Activated CD4-positive, alpha-beta T cell treated with anti-CD3 and anti-CD28 coated beads for 36 hours (primary cell): ENCODE data around the gene CAPZA1. TPM values are rescaled to one million over a fixed set of nuclear protein-coding genes. Genes with fewer than 3 reads are reported as not detected.

Experiments used
- ATAC-seq: fragments of 200-7000 bp; cut with Tn5 transposase; one replicate; pipeline ENCODE4 v1.10.0; 2021; ENCODE audit warnings: mild to moderate bottlenecking, moderate library complexity
- CTCF ChIA-PET: fragments of 350-600 bp; sonication (Branson Sonifier 250); formaldehyde crosslinking; loops from one replicate; lab custom pipeline; 2021; ENCODE audit warnings: antibody characterized with exemption; lab: Charles Lee
- POLR2A ChIA-PET: fragments of 350-600 bp; sonication (Branson Sonifier 250); formaldehyde crosslinking; loops from one replicate; lab custom pipeline; 2021; ENCODE audit warnings: antibody characterized with exemption, inconsistent platforms; lab: Charles Lee
- DNase-seq: peaks from one replicate; pipeline ENCODE4 v3.0.0-alpha.2; 2020
- H3K27ac Mint-ChIP-seq: one replicate; pipeline ENCODE4 v1.8.0; 2021; ENCODE audit warnings: mixed read lengths
- H3K27me3 Mint-ChIP-seq: one replicate; pipeline ENCODE4 v1.8.0; 2021; ENCODE audit warnings: mixed read lengths
- H3K36me3 Mint-ChIP-seq: one replicate; pipeline ENCODE4 v1.8.0; 2021; ENCODE audit warnings: low read depth, mixed read lengths
- H3K4me1 Mint-ChIP-seq: one replicate; pipeline ENCODE4 v1.8.0; 2021; ENCODE audit warnings: mixed read lengths
- H3K4me3 Mint-ChIP-seq: one replicate; pipeline ENCODE4 v1.8.0; 2021; ENCODE audit warnings: mild to moderate bottlenecking, moderate library complexity, mixed read lengths
- H3K9me3 Mint-ChIP-seq: one replicate; pipeline ENCODE4 v1.8.0; 2021; ENCODE audit warnings: low read depth, mixed read lengths
- intact Hi-C, 2 experiments: fragments of 100-400 bp; cut with DNase I in 1 of 2; cut with micrococcal nuclease in 1 of 2; formaldehyde crosslinking; loops; one replicate each; pipeline versions ENCODE4 v1.14.2 to v1.15.1; 2022 to 2024; cut with DNase I, micrococcal nuclease
- total RNA-seq, 2 experiments: library from RNA; stranded (reverse); gene quantifications; one replicate each; pipeline ENCODE4 v1.2.3, GENCODE V29; 2021

The CAPZA1 gene
- total RNA-seq, 2 experiments from 2014 or later = 251 to 302 TPM

GRCh38 chr1:112714313-112715263 is 95.0 kb downstream of the CAPZA1 start:
- Mint-ChIP-seq H3K36me3 (no peaks in the 10 kb centered on the region), H3K27ac (no peak overlapping the region), H3K4me3 (peak overlapping the region; percentile 69), H3K27me3 (peaks cover 18% of the 10 kb centered on the region), H3K9me3 (no peaks in the 10 kb centered on the region), H3K4me1 (peaks cover 17% of the 10 kb centered on the region)
- DNase-seq = peak; percentile 36
- intact Hi-C loops = loop anchor here (1.0 to 10.0 kb wide), 13 partner anchors 40 to 1191 kb away; partner anchors contain the start of genes LRIG2 (in 2 of the 2), SLC16A1 (in 2 of the 2), CAPZA1 (in 1 of the 2) and DCLRE1B (in 1 of the 2)
- ATAC-seq = no peak
- POLR2A ChIA-PET = interaction anchor here (1.0 kb wide), 1 partner anchor 10 kb away, joined by 4 read pairs; no protein-coding TSS in a partner anchor
- CTCF ChIA-PET = interaction anchor here (0.6 to 9.6 kb wide), 25 partner anchors 11 to 1071 kb away, joined by 3 to 157 read pairs (median 4); partner anchors contain the start of genes CTTNBP2NL, LRIG2 and WNT2B

GRCh38 chr1:112715264-112716053 is 95.8 kb downstream of the CAPZA1 start, which contains the start of gene PPM1J:
TSS of gene PPM1J (minus strand) at chr1:112715332. CDS start at chr1:112715301, 31 bp downstream.
- ChIA-PET POLR2A (interaction anchor here (0.6 kb wide), 2 partner anchors 25 to 93 kb away, joined by 3 read pairs; no protein-coding TSS in a partner anchor), CTCF (interaction anchor here (0.6 to 9.6 kb wide), 40 partner anchors 12 to 1154 kb away, joined by 3 to 157 read pairs (median 4); partner anchors contain the start of genes CTTNBP2NL, LRIG2, MOV10 and WNT2B)
- ATAC-seq = peak; percentile 84
- H3K4me1 Mint-ChIP-seq = peaks cover 14% of the 10 kb centered on the region
- H3K27ac Mint-ChIP-seq = no peak within 1 kb of the TSS
- H3K4me3 Mint-ChIP-seq = peak within 1 kb of the TSS; percentile 74
- no peaks in the 10 kb centered on the region for H3K9me3 Mint-ChIP-seq
- H3K36me3 Mint-ChIP-seq = no peaks in the 10 kb centered on the region
- intact Hi-C loops = loop anchor here (1.0 to 10.0 kb wide), 18 partner anchors 41 to 1190 kb away; partner anchors contain the start of genes LRIG2 (in 2 of the 2), SLC16A1 (in 2 of the 2), CAPZA1 (in 1 of the 2) and DCLRE1B (in 1 of the 2)
- peak; percentile 97 for DNase-seq
- H3K27me3 Mint-ChIP-seq = peaks cover 18% of the 10 kb centered on the region

- peak; percentile 89 for DNase-seq
- peaks cover 18% of the 10 kb centered on the region for H3K27me3 Mint-ChIP-seq
- peaks cover 14% of the 10 kb centered on the region for H3K4me1 Mint-ChIP-seq
- ChIA-PET POLR2A (interaction anchor here (0.6 kb wide), 1 partner anchor 94 kb away, joined by 3 read pairs; no protein-coding TSS in a partner anchor), CTCF (interaction anchor here (0.6 to 9.6 kb wide), 38 partner anchors 13 to 1193 kb away, joined by 3 to 157 read pairs (median 4); partner anchors contain the start of genes CTTNBP2NL, LRIG2 and MOV10)
- no peak overlapping the region for H3K27ac Mint-ChIP-seq
- peak overlapping the region; percentile 74 for H3K4me3 Mint-ChIP-seq
- intact Hi-C loops = loop anchor here (1.0 to 10.0 kb wide), 10 partner anchors 88 to 1096 kb away; partner anchors contain the start of genes RSBN1 (in 1 of the 2) and SLC16A1 (in 1 of the 2)
- no peaks in the 10 kb centered on the region for H3K36me3 Mint-ChIP-seq
- ATAC-seq = peak; percentile 56
- H3K9me3 Mint-ChIP-seq = no peaks in the 10 kb centered on the region
These were observed 96.6 kb downstream of the CAPZA1 start for GRCh38 chr1:112716133-112716720.

- POLR2A ChIA-PET = no interaction called here
- no peaks in the 10 kb centered on the region for H3K9me3 Mint-ChIP-seq
These were observed 97.7 kb downstream of the CAPZA1 start for GRCh38 chr1:112717263-112717873.

GRCh38 chr1:112718691-112719418 is 99.2 kb downstream of the CAPZA1 start:
- Mint-ChIP-seq H3K4me1 (peaks cover 27% of the 10 kb centered on the region), H3K36me3 (no peaks in the 10 kb centered on the region), H3K9me3 (no peaks in the 10 kb centered on the region), H3K27ac (peak overlapping the region; percentile 34), H3K4me3 (no peak overlapping the region), H3K27me3 (peaks cover 13% of the 10 kb centered on the region)
- ChIA-PET POLR2A (no interaction called here), CTCF (interaction anchor here (0.5 to 9.6 kb wide), 17 partner anchors 8 to 356 kb away, joined by 3 to 157 read pairs (median 3); partner anchors contain the start of genes LRIG2 and RHOC)
- ATAC-seq (peak; percentile 38), DNase-seq (peak; percentile 88)
- intact Hi-C loops = loop anchor here (2.0 to 10.0 kb wide), 6 partner anchors 163 to 1093 kb away; partner anchors contain the start of genes RSBN1 (in 1 of the 2) and SLC16A1 (in 1 of the 2)

More at GRCh38 chr1:112717263-112717873, 97.7 kb downstream of the CAPZA1 start:
- intact Hi-C loops = loop anchor here (2.0 to 10.0 kb wide), 7 partner anchors 163 to 1095 kb away; partner anchors contain the start of genes RSBN1 (in 1 of the 2) and SLC16A1 (in 1 of the 2)
- DNase-seq (no peak), ATAC-seq (no peak)
- CTCF ChIA-PET = interaction anchor here (0.6 to 9.6 kb wide), 18 partner anchors 9 to 1192 kb away, joined by 3 to 157 read pairs (median 4); partner anchors contain the start of gene LRIG2
- no peak overlapping the region for H3K4me3 Mint-ChIP-seq
- no peaks in the 10 kb centered on the region for H3K36me3 Mint-ChIP-seq
- H3K27me3 Mint-ChIP-seq = peaks cover 18% of the 10 kb centered on the region
- H3K4me1 Mint-ChIP-seq = peaks cover 17% of the 10 kb centered on the region
- H3K27ac Mint-ChIP-seq = no peak overlapping the region

GRCh38 chr1:112719706-112720105 is 100.1 kb downstream of the CAPZA1 start:
- POLR2A ChIA-PET = interaction anchor here (0.5 to 0.6 kb wide), 2 partner anchors 184 to 677 kb away, joined by 3 read pairs; no protein-coding TSS in a partner anchor

GRCh38 chr1:112720800-112721199 is 101.2 kb downstream of the CAPZA1 start:
- POLR2A ChIA-PET = no interaction called here
- CTCF ChIA-PET = interaction anchor here (1.0 to 9.6 kb wide), 10 partner anchors 9 to 352 kb away, joined by 3 to 157 read pairs (median 4); partner anchors contain the start of gene LRIG2
- intact Hi-C loops = no loop called here
- Mint-ChIP-seq H3K36me3 (no peaks in the 10 kb centered on the region), H3K4me3 (no peak overlapping the region), H3K27me3 (peaks cover 8% of the 10 kb centered on the region), H3K9me3 (no peaks in the 10 kb centered on the region), H3K27ac (no peak overlapping the region), H3K4me1 (peaks cover 20% of the 10 kb centered on the region)
- ATAC-seq (no peak), DNase-seq (no peak)

More at GRCh38 chr1:112719706-112720105, 100.1 kb downstream of the CAPZA1 start:
- H3K27me3 Mint-ChIP-seq = peaks cover 8% of the 10 kb centered on the region
- intact Hi-C loops = loop anchor here (2.0 to 10.0 kb wide), 6 partner anchors 163 to 1093 kb away; partner anchors contain the start of genes RSBN1 (in 1 of the 2) and SLC16A1 (in 1 of the 2)
- H3K4me1 Mint-ChIP-seq = peaks cover 24% of the 10 kb centered on the region
- no peaks in the 10 kb centered on the region for H3K36me3 Mint-ChIP-seq
- ATAC-seq (no peak), DNase-seq (no peak)
- H3K9me3 Mint-ChIP-seq = no peaks in the 10 kb centered on the region
- no peak overlapping the region for H3K27ac Mint-ChIP-seq
- CTCF ChIA-PET = interaction anchor here (0.6 to 9.6 kb wide), 15 partner anchors 11 to 356 kb away, joined by 3 to 157 read pairs (median 4); partner anchors contain the start of genes LRIG2 and RHOC
- no peak overlapping the region for H3K4me3 Mint-ChIP-seq
